Suprapubic skin (tissue), 4 donors: Measurements from ENCODE around the gene ESRRB.

ENCODE experiments used
- CTCF ChIP-seq, 2 donors: fragments of 200-600 bp in 1 of 2; fragments of 450-650 bp in 1 of 2; sonication (generic) in 1 of 2; IDR thresholded peaks; one replicate each; pipeline ENCODE4 v1.5.1; 2016 to 2019; ENCODE audit warnings: antibody characterized with exemption in 2 of 2, mild to moderate bottlenecking in 1 of 2, moderate library complexity in 1 of 2
- EP300 ChIP-seq: sonication (generic); formaldehyde crosslinking; IDR thresholded peaks from one replicate; pipeline ENCODE4 v1.6.1; 2017; ENCODE audit warnings: antibody characterized with exemption
- POLR2AphosphoS5 ChIP-seq, 3 donors: sonication (generic); formaldehyde crosslinking; IDR thresholded peaks; one replicate each; pipeline ENCODE4 v1.6.1; 2017; ENCODE audit warnings: antibody characterized with exemption in 3 of 3

DNA sequence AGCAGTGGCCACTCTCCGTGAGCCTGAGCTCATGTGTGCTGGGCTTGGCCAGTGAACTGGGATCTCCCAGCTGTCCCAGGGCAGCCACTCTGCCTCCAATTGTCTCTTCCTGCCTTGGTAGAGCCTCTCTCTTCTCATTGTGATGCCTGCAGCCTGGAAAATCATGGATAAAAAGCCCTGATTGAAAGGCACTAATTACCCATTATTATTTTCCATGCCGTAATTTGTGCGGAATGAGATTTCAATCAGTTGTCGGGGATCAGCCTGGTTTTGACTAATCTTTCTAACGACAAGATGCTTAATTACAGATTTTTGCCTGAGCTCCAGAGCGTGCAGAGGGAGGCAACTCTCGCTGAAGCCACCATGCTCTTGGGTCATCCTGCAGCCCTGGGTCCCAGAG lies 52.7 kb downstream of the ESRRB start:
- TF ChIP-seq CTCF (IDR thresholded peaks at IDR 0.05) (no peak), EP300 (no peak), POLR2AphosphoS5 (IDR thresholded peaks at IDR 0.05) (no peak)
